DMS53 (cell line): ENCODE data around the gene ANKRD26.

ENCODE experiments used
- DNase-seq: peaks from one replicate; lab custom pipeline; 2025; lab: John Stamatoyannopoulos, UW

Gene ANKRD26

DNA sequence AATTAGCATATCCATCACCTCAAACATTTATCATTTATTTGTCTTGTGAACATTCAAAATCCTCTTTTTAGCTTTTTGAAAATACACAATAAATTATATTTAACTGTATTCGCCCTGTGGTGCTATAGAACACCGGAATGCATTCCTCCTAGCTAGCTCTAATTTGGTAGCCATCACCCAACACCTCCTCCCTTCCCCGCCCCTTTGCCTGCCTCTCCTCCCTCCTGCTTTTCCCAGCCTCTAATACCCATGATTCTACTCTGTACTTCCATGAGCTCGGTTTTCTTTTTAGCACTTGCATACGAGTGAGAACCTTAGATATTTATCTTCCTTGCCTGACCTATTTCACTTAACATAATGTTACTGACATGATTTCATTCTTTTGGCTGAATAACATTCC is 80.1 kb downstream of the ANKRD26 start:
- DNase-seq = no peak

DNA sequence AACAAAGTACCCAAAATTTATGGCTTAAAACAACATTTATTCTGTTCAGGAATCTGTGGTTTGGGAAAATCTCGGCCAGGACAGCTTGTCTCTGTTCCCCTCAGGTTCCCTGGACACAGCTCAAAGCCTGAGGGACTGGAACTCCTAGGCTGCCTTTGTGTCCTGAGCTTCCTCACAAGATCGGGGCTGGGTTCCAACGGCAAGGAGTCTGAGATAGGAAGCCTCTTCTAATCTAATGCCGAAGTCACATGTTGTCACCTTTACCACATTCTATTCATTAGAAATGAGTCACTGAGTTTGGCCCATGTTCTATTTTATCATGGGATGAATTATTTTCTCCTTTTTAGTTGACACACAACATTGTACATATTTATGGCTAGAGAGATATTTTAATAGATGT is 80.5 kb downstream of the ANKRD26 start:
- no peak for DNase-seq

DNA sequence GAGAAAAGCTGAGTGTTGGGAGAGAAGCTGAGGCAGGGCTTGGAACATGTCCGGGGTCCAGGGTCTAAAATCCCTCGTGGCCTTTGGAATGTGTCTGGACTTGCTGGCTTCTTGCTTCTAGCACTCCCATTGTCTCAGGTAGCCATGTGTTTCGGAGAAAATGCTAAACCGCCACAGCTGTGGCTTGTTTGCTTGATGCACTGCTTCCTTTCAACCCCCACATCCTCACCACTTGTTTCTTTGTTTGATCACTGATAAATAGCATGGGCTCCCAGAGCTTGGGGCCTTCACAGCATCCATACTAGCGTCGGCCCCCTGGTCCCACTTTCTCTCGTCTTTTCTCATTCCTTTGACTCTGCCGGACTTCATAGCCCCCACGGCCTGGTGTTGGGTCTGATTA is 102.7 kb downstream of the ANKRD26 start:
- DNase-seq = no peak

DNA sequence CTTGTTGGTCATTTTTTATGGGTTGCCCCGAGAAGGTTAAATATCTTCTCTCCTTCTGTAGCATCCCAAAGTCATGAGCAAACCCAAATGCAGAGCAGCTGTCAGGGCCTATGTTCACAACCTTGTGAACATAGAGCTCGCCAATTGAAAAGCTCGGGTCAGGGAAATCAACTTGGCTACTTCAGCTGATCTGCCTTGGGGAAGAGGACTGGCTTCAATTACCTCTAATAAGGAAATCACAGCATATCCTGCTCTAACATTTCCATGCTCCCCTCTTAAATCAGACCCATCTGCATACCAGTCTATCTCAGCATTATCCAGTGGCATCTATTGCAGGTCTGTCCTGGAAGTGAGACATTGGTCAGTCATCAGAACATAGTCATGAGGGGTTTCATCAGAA is 105.6 kb downstream of the ANKRD26 start:
- no peak for DNase-seq

DNA sequence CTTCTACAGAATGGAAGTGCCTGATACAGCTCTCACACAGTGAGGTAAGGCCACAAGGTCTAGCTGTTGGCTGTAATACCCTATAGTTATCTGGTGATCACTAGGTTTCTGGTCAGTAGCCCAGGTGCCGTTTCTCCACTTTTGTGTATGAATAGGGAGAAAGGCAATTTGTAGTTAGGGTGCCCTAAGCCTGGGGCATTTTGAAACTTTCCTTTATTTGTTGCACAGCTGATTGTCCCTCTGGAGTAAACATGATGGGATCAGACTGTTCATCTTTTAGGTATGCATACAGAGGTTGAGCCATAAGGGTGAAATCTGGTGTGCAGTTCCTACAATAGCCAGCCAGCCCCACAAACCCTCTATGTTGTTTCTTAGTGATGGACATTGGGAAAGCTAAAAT is 112.4 kb downstream of the ANKRD26 start:
- no peak for DNase-seq

DNA sequence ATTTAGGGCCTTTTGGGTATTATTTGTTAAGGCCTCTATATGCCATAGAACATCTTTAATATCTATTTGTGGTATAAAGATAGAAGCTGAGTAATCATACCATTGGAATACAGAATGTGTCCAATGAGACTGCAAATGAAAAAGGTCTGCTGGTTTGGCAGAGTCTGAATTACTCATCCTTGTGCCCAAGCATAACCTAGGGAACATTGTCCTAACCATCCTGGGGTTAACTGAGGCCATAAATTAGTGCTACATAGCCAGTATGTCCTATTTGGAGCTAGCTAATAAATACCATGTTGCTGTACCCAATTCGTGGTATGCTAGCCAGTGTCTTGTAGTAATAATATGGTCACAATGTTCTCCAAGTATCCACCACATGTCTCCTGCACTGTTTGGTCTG is 117.1 kb downstream of the ANKRD26 start:
- no peak for DNase-seq

DNA sequence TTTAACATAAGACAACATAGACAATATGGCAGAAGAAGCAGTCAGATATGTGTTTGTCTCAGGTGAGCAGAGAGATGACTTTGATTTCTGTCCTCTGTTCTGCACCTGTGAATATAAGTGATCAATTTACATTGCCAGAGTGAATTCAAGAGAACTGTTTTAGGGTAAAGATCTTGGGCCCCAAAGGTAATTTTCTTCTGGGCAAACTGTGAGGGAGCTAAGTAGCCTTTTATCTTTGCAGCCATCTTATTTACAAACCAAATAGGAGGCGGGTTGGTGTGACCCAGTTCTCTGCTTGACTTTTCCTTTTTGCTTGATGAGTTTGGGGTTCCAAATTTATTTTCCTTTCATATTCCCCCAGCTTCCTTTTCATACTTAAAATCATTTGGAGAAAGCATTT is 118.2 kb downstream of the ANKRD26 start:
- DNase-seq = no peak

DNA sequence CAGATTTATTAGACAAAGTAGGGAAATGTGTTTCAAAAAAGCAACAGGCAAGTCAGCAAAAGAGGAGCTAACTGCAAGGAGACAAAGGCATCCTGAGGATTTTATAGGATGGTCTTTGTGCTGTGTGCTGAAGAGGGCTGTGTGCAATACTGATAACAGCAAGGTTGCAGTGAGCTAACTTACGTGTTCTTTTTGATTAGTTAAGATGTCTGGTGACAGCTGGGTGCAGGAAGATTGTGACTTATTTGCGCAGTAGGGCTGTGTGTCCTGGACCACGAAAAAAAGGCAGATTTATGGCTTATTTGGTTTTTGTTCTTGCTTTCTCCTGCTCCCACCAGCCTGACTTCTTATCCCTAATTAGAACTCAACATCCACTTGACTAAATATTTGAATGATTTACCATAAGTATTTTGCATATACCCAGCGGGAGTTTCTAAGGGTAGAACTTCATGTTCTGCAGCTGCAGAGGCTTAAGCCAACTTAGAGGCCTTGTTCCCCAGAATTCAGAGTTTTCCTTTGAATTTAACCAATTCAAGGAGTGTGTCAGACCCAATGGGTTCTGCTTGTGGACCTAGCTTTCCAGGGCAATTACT is 119.0 kb downstream of the ANKRD26 start:
- DNase-seq = no peak

DNA sequence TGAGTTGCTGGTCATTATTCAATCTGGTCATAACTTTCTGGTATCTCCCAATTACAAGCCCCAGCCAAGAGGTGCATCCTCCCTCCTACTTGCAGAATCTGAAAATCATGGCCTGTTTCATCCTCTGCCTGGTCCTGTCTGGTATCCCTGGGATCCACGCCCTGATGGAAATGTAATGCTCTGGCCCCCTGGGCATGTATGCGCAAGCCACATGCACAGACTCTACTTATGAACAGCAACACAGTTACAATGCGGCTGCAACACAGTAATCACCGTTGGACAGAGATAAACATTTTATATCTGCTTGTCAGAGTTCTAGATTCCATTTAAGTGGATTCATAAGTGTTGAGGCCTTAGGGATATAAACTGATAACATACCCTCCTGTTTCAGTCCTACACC is 121.8 kb downstream of the ANKRD26 start:
- no peak for DNase-seq

DNA sequence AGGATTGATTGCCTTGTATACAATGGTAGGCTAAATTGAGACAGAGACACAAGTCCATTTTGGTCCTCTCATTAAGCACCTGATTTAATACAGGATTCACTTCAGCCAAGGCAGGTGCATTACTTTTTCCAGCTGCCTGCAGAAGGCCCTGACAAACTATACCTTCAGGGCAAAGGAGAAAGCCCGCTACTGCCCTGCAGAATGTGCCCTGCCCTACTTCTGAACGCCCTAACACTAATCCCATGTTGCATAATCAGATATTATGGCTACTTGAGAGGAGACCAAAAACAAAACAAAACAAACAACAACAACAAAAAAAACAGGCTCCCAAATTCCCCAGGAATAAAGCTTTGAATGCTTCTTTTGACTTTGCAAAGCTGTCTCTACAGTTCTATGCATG is 122.7 kb downstream of the ANKRD26 start:
- DNase-seq = no peak

DNA sequence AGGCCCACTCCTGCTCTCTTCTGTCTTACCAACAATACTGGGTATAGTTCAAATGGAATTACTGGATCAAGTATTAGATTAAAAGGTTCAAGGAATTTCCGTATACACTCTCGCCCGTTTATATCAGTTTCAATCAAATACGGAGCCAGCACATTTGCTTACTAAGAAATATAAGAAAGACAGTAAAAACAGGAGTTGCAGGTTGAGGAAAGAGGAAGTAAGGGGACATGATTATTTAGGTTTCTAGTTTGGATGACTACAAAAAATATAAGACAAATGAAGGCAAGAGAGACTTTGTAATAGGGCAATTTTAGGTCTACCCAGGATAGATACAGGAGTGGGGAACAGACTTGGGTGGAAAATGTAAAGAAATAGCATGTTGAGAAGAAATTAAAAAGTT is 129.6 kb downstream of the ANKRD26 start:
- no peak for DNase-seq

DNA sequence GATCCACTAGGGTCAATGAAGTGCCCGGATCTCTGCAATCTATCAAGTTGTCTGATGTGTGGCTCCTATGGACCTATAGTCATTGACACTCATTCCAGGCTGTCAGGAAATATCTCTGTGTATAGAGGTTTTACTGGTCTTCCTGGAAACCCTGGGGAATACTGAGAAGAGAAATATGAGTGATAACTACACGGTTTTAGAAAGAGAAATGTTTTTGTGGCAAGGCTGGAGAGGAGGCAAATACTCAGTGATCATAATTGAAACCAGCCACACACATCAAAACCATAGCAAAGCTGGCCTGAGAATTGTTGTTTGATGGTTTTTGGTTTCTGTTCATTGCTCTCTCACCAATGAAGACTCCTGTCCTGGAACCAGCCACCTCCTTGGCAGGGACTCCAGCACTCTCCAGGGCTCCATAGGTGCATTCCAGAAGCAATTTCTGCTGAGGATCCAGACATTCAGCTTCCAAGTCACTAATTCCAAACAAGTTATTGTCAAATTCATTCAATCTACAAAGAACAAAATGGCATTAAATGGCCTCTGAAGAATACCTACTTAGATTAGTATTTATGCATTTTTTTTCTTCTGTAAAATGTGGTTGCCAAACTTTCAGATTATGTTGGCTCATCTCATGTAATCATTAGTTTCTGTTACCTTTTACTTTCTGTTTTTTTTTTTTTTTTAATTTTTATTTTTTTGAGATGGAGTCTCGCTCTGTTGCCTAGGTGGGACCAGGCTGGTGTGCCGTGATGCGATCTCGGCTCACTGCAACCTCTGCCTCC is 131.0 kb downstream of the ANKRD26 start:
- no peak for DNase-seq

DNA sequence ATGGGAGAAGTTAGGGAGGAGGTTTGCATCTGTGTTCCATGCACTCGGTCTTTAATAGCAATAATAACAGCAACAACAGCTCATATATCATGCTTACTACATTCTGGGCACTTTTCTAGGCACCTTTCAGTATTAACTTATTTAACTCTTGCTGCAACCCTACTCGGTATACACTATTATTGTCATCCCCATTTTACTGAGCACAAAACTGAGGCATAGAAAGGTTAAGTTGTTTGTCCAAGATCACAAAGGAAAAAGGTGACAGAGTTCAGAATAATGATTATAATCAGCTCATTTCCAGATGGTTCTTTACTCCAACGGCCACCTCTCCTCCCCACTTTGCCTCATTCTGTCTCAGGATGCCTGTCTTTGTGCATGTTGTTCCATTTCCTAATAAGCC is 137.5 kb downstream of the ANKRD26 start:
- DNase-seq = no peak

DNA sequence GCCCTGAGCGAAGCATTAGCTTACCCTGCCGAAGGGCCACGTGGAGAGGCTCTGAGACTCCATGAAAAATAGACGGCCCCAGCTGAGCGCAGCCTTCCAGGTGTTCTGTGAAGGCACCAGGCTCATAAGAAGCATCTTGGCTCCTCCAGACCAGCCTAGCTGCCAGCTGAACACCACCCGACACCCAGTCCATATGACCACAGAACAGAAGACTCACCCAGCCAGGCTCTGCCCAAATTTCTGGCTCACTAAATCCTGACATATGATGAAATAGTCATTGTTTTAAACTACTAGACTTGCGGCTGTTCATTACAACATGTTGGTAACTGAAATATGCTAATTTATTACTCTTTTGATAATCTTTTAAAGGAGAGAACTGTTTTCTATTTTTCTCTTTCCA is 140.0 kb downstream of the ANKRD26 start:
- DNase-seq = no peak

DNA sequence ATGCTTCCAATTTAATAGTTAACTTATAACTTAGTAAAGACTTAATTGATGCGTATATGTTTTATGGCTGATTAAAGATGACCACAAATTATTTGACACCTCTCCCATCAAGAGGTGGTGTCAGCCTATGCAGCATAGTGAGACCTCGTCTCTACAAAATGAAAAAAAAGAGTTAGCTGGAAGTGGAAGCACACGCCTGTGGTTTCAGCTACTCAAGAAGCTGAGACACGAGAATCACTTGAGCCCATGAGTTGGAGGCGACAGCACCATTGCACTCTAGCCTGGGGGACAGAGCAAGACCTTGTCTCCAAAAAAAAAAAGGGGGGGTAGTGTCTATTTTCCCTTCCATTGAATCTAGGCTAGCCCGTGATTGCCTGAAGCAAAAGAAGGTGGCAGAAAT is 140.5 kb downstream of the ANKRD26 start:
- DNase-seq = no peak
